Measurements from ENCODE around the gene CDC25C. TPM values are rescaled to one million over a fixed set of nuclear protein-coding genes. Genes with fewer than 3 reads are reported as not detected.
A peak's percentile ranks its signal among the peaks of the same experiment; 100 is the strongest.

CDC25C gene
- total and polyA plus RNA-seq, 2 donors from 2014 or later: 0.25 TPM; not detected in 1

DNA sequence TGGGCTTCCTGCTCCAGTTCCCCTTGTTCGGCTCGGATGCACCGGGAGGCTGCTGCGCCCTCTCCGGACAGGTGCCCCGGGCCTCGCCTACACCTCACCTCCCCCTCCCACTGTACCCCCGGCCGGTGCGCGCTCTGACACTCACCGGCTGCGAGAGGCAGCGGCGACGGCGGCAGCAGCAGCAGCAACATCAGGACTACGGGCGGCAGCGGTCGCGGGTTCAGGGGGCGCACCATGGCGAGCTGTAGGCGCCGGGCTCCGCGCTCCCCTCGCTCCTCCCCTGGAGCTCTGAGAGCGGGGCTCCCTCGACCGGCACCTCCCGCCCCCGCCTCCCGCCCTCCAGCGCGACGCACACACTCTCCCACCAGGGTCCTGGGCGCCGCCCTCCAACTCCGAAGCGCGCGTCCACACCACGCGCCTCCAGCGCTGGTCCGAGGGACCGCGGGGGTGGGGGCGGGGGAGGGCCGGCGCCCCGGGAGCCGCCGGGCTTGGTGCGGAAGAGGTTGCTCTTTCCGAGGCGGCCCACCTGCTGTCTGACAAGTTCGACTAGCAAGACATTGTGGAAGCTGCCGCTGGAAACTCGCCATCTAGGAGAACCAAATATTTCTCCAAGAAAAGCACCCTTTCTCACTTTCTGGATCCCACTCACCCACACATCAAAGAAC, 57.3 kb downstream of the CDC25C start, which contains the start of gene GFRA3:
Gene GFRA3, minus strand, starts transcription at position 433 of the 665 bp plus-strand sequence. Its CDS starts 197 bp downstream, at position 236.
- TF ChIP-seq, protein P1, sequence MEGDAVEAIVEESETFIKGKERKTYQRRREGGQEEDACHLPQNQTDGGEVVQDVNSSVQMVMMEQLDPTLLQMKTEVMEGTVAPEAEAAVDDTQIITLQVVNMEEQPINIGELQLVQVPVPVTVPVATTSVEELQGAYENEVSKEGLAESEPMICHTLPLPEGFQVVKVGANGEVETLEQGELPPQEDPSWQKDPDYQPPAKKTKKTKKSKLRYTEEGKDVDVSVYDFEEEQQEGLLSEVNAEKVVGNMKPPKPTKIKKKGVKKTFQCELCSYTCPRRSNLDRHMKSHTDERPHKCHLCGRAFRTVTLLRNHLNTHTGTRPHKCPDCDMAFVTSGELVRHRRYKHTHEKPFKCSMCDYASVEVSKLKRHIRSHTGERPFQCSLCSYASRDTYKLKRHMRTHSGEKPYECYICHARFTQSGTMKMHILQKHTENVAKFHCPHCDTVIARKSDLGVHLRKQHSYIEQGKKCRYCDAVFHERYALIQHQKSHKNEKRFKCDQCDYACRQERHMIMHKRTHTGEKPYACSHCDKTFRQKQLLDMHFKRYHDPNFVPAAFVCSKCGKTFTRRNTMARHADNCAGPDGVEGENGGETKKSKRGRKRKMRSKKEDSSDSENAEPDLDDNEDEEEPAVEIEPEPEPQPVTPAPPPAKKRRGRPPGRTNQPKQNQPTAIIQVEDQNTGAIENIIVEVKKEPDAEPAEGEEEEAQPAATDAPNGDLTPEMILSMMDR (IDR thresholded peaks at IDR 0.05; ENCODE audit: borderline replicate concordance, extremely low read depth, insufficient read depth): no peak
- H3K4me3 ChIP-seq (ENCODE audit: low read length in 3 of 3): no peak within 1 kb of the TSS
- H3K4me1 ChIP-seq (ENCODE audit: control insufficient read depth in 2 of 3, insufficient read depth in 2 of 3, low read depth in 1 of 3, low read length in 3 of 3): peaks cover 0 to 4% (median 0%) of the 10 kb centered on the region in 3 donors
- no peak within 1 kb of the TSS for H3K9ac ChIP-seq (ENCODE audit: low read length in 3 of 3)
- no peaks in the 10 kb centered on the region for H3K9me3 ChIP-seq (ENCODE audit: control insufficient read depth in 2 of 3, insufficient read depth in 1 of 3, low read length in 3 of 3)
- DNase-seq: peak in 4 of 5 donors; percentile 54 to 77 (median 64)
- no peaks in the 10 kb centered on the region for H3K36me3 ChIP-seq (ENCODE audit: control insufficient read depth in 2 of 3, insufficient read depth in 3 of 3, low read length in 3 of 3)
- no peak for FAIRE-seq
- intact Hi-C loops (cut with DNase I): no loop called here
- no peaks in the 10 kb centered on the region for H3K27me3 ChIP-seq (ENCODE audit: control insufficient read depth, insufficient read depth, low read length)
- no peak within 1 kb of the TSS for H3K27ac ChIP-seq (ENCODE audit: low read depth in 2 of 2, low read length in 2 of 2)

GRCh38 chr5:138273834-138274188, 57.8 kb downstream of the CDC25C start:
- intact Hi-C loops (cut with DNase I): no loop called here
- peak in 2 of 5 donors; percentile 7 to 38 for DNase-seq

DNA sequence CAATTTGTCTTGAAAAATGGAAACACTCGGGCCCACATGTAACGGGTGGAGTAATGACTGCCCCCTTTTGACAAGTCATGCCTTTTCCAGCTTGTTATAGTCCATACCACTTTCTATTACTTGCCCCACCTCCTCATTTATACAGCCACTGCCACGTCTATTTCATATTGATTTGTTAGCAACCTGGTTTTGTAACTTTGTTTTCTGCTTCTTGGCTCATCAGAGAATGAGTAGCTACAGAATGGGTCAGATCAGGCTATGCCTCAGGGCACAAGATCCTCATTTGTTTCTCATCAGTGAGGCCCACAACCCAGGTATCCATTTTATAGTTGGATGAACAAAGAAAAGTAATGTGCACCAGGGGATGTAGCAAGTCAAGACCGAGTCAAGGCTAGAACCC, 58.9 kb downstream of the CDC25C start:
- Histone ChIP-seq H3K27me3 (ENCODE audit: control insufficient read depth, insufficient read depth, low read length) (no peaks in the 10 kb centered on the region), H3K36me3 (ENCODE audit: control insufficient read depth in 2 of 3, insufficient read depth in 3 of 3, low read length in 3 of 3) (no peaks in the 10 kb centered on the region), H3K27ac (ENCODE audit: low read depth in 2 of 2, low read length in 2 of 2) (no peak overlapping the region), H3K9ac (ENCODE audit: low read length in 3 of 3) (no peak overlapping the region), H3K4me1 (ENCODE audit: control insufficient read depth in 2 of 3, insufficient read depth in 2 of 3, low read depth in 1 of 3, low read length in 3 of 3) (peaks cover 0 to 4% (median 0%) of the 10 kb centered on the region in 3 donors), H3K4me3 (ENCODE audit: low read length in 3 of 3) (no peak overlapping the region), H3K9me3 (ENCODE audit: control insufficient read depth in 2 of 3, insufficient read depth in 1 of 3, low read length in 3 of 3) (no peaks in the 10 kb centered on the region)
- no peak for FAIRE-seq
- DNase-seq: no peak
- TF ChIP-seq, protein P1 (IDR thresholded peaks at IDR 0.05; ENCODE audit: borderline replicate concordance, extremely low read depth, insufficient read depth): no peak
- intact Hi-C loops (cut with DNase I): no loop called here

More at GRCh38 chr5:138273834-138274188, 57.8 kb downstream of the CDC25C start:
- TF ChIP-seq, protein P1 (IDR thresholded peaks at IDR 0.05; ENCODE audit: borderline replicate concordance, extremely low read depth, insufficient read depth): no peak
- H3K9ac ChIP-seq (ENCODE audit: low read length in 3 of 3): no peak overlapping the region
- no peaks in the 10 kb centered on the region for H3K27me3 ChIP-seq (ENCODE audit: control insufficient read depth, insufficient read depth, low read length)
- no peak overlapping the region for H3K4me3 ChIP-seq (ENCODE audit: low read length in 3 of 3)
- no peak overlapping the region for H3K27ac ChIP-seq (ENCODE audit: low read depth in 2 of 2, low read length in 2 of 2)
- FAIRE-seq: no peak
- peaks cover 0 to 4% (median 0%) of the 10 kb centered on the region in 3 donors for H3K4me1 ChIP-seq (ENCODE audit: control insufficient read depth in 2 of 3, insufficient read depth in 2 of 3, low read depth in 1 of 3, low read length in 3 of 3)
- no peaks in the 10 kb centered on the region for H3K9me3 ChIP-seq (ENCODE audit: control insufficient read depth in 2 of 3, insufficient read depth in 1 of 3, low read length in 3 of 3)
- no peaks in the 10 kb centered on the region for H3K36me3 ChIP-seq (ENCODE audit: control insufficient read depth in 2 of 3, insufficient read depth in 3 of 3, low read length in 3 of 3)
